Daoy (cell line): Measurements from ENCODE around the gene TRIB2. TPM values are rescaled to one million over a fixed set of nuclear protein-coding genes. Genes with fewer than 3 reads are reported as not detected.

Experiments
- DNase-seq: peaks from one replicate; pipeline ENCODE4 v3.0.0-alpha.2; 2015; ENCODE audit warnings: low read depth
- total RNA-seq: library from RNA; depleted of rRNA; stranded (reverse); fragments of >200 nt; shearing (Covaris generic); gene quantifications from 2 replicates; pipeline ENCODE4 v1.2.3, GENCODE V29; 2014

TRIB2 gene
- total RNA-seq, 1 experiment from 2014 or later = 17.4 TPM

- no peak for DNase-seq
Observed at GRCh38 chr2:12720278-12720620, 3.5 kb downstream of the TRIB2 start.

DNA sequence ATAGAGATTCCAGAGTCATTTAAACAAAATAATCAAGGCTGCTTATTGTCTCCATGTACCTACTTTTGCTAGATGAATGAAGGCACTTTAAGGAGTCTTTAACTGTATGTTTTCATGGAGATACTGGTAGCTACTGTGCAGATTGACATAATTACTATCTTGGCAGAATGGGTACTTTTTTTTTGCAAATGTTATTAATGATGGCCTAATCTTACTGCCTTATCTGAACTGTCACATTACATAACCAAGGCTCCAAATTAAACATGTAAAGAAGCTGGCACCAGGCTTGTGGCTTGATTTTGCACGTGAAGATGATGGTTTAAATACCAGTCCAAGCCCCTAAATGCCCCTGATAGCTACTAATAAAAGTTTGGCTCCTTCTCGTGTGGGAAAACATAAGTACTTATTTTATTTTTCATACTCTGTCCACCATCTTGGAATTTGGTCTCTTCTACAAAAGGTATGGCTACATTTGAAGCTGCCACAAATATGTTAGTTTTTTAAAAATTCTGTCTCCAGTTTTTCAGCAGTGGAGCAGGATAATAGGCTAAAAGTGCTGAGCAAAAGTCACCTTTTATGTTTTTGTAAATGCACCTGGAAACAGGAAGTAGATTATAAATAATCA lies 4.1 kb downstream of the TRIB2 start:
- DNase-seq = no peak

- DNase-seq = peak; percentile 48
Observed at GRCh38 chr2:12721566-12722446, 5.1 kb downstream of the TRIB2 start.

DNA sequence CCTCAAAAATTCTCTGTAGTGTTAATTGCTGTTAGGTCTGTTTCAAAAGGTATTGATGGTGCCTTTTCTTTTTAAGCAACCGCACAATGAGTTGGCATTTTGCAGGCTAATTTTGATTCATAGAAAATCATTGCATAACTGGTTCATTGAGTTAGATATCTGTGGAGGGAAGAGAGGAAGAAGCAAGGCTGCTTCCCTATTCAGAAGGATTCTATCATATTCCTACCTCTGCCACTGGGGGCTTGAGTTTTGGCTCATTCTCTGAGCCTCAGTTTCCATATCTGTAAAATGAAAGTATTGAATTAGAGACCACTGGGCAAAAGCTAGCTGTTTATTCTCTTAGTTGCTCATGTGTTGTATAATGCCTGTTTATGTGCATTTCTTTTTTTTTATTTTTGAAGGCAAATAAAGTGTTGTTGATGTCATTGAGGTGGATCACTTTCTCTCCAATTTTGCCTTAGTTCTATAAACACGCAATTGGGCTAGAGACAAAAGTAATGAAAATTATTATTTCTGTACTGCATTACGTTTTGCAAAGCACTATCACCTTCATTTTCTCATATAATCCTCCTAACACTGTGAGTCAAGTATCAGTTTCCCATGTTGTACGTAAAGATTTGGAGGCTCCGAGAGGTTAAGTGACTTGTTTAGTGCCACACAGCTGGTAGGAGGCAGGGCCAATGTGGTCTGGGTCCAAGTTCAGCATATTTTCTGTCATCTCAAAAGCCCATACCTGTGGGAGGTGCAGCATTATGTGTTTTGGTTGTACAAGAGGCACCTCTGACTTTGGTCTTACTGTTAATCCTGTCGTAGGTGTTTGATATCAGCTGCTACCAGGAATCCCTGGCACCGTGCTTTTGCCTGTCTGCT lies 5.9 kb downstream of the TRIB2 start:
- DNase-seq = no peak

- DNase-seq = no peak
Observed at GRCh38 chr2:12723736-12724463, 7.2 kb downstream of the TRIB2 start.

DNA sequence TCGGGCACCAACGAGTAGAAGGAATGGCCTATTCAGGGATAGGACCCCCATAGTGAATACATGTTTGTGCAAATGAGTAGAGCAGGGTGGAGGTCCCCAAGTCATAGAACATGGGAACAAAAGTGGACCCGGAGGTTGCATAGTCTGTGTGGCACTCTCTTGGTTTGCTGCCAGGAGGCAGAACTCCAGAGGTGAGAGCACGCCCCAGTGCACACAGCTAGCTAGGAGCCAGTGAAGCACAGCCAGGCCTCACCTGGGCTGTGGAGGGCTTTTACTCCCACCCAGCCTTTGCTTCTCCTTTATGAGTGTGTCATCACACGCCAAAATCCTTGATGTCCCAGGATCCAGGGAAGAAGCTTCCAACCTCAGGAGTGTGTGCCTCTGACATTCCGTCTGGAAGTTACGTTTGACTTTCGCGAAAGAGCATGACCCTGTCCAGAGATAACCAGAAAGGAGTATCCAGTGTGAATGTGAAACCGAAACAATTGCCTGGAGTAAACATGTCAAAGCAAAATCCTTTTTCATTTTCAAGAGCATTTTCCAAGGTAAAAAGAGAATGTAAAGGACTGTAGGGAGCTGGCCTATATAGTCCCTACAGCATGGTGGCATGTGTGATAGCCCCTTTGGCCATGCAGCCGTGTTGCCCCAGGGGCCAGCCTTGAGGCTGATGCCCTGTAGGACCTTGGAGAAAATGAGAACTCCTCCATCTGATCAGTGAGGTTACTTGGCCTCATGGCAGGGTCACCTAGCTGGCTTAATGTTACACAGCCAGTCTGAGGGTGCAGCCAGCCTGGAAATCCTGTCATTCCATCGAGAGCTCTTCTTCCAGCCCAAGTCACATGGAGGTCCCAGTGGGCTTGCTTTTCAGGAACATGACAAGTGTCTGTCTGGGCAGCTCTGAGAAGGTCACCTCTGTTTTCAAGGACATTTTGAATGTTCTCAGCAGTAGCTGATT lies 8.8 kb downstream of the TRIB2 start:
- no peak for DNase-seq

DNA sequence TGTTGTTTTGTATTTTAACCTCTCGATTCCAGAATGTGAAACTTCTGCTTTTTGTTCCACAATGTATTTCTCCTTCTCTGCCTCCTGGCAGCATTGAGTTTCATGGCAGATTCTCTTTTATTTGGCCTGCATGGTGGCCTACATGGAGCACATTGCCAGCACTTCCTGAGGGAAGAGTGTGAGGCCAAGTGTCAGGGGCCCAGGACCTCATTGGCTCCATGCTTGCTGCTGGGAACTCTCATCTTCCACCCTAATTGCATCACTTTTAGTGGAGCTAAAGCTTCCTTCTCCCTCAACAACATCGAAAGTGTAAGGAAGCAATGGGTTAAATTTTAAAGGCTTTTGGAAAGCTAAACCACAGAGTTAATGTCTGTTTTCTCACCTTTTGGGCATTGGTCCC lies 9.5 kb downstream of the TRIB2 start:
- DNase-seq = no peak

DNA sequence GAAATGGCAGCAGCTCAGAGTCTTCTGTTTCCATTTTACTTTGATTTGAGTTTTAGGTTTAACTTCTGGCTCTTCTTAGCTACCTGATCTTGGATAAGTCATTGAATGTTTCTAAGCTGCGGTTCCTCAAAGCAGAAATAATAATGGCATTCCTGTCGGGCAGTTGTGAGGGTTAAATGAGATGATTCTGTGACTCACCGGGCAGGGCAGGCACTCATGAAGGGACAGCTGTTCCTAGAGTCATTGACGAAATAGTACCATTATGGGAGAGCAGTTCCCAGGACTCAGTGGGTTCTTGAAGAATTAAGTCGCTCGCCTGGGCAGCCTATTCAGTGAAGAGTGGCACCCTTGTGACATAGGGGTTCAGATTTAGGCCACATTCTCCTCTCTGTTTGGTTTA lies 10.3 kb downstream of the TRIB2 start:
- DNase-seq = peak; percentile 19

- no peak for DNase-seq
Observed at GRCh38 chr2:12727641-12728040, 10.9 kb downstream of the TRIB2 start.

- no peak for DNase-seq
Observed at GRCh38 chr2:12728221-12728777, 11.6 kb downstream of the TRIB2 start.

DNA sequence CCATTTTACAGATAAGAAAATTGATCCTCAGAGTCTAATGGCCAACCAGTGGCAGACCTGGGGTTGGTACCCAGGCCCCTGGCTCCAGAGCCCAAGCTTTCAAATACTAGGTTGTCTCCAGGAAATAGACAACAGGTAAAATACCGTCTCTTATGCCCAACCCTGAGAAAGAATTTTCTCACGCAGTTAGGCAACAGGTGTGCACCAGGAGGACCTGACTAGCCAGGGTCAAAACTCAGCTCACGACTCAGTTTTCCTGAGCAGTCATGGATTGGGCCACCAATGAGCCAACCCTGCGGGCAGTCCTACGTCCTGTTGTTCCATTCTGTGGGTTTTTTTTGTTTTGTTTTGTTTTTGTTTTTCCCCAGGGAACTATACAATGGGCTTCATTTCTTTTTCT lies 13.5 kb downstream of the TRIB2 start:
- DNase-seq = no peak

GRCh38 chr2:12731701-12732280 lies 15.1 kb downstream of the TRIB2 start:
- no peak for DNase-seq

GRCh38 chr2:12732651-12733050 lies 15.9 kb downstream of the TRIB2 start:
- no peak for DNase-seq

GRCh38 chr2:12733846-12734245 lies 17.1 kb downstream of the TRIB2 start:
- no peak for DNase-seq

DNA sequence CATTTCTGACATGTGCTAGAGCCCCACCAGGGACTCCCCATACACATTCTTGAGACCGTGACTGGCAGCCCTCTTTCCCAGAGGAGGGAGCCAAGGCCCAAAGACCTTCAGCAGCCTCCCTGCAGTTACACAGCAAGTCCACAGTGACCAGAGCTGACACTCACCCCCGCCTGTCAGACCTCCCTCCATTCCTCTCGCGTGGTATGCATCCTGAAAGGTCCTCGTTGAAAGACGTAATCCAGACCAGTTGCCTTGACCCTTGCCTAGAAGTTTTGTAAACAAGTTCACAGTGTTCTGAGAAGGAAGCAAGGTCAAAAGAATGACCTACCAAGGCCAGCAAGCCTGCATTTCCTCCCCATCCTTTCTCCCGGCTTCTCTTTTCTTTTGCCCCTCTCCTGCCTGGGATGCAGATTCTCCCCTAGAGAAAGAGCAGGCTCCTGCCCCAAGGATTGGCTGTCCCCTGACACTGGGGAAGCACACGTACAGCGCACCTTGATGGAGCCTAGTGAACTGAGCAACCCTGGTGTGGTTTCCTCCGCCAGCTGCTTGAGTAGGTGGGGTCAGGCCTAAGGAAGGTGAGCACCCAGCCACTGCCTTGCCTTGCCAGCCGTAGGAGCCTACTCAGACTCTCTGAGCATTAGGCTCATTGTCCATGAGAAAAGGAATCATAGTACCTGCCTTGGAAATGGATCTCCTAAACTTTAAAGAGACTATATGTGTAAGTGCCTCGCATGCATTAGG lies 18.3 kb downstream of the TRIB2 start:
- no peak for DNase-seq

DNA sequence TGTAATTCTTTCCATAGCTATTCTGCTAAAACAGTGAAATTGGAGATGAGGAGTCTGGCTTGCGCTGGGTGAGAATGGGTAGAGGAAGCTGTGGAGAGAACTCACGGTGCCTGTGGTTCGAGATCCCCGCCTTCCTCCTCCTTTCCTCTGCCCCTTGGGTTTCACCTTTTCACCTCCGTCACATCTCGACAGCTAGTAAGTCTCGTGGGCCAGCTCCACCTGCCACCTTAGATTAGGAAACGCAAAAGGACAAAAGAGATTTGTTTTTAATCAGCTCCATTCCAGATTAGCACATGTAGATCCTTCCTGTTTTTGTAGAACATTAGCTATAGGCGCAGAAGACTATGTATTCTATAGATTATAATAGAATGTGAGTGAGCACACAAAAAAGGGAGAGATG lies 20.6 kb downstream of the TRIB2 start:
- DNase-seq = no peak

- DNase-seq = peak; percentile 55
Observed at GRCh38 chr2:12737738-12738485, 21.2 kb downstream of the TRIB2 start.

GRCh38 chr2:12739721-12740254 lies 23.1 kb downstream of the TRIB2 start:
- no peak for DNase-seq
